GM21526 (cell line): ENCODE measurements around the gene PSMD4.

Experiments used
- ATAC-seq: cut with Tn5 transposase; IDR thresholded peaks from one replicate; pipeline ENCODE4 v1.9.1; 2021; ENCODE audit warnings: moderate library complexity; ENCODE audit not compliant: unreplicated experiment, low FRiP score

Gene PSMD4

GRCh38 chr1:151293093-151293492 is 38.6 kb downstream of the PSMD4 start:
- ATAC-seq: no peak

GRCh38 chr1:151294742-151295462 is 40.4 kb downstream of the PSMD4 start:
- ATAC-seq: no peak

- no peak for ATAC-seq
These were observed 55.3 kb downstream of the PSMD4 start for GRCh38 chr1:151309811-151310323.

GRCh38 chr1:151311011-151311410 is 56.5 kb downstream of the PSMD4 start:
- ATAC-seq: no peak

GRCh38 chr1:151311589-151312331 is 57.2 kb downstream of the PSMD4 start:
- ATAC-seq: no peak

GRCh38 chr1:151312411-151312810 is 57.9 kb downstream of the PSMD4 start:
- ATAC-seq: no peak

GRCh38 chr1:151312826-151313225 is 58.3 kb downstream of the PSMD4 start:
- ATAC-seq: no peak

- ATAC-seq: no peak
These were observed 59.0 kb downstream of the PSMD4 start for GRCh38 chr1:151313501-151313900.

GRCh38 chr1:151314137-151314875 is 59.8 kb downstream of the PSMD4 start:
- ATAC-seq: no peak

GRCh38 chr1:151315565-151316235 is 61.2 kb downstream of the PSMD4 start:
- no peak for ATAC-seq
